HG03196 (cell line): ENCODE measurements around the gene AKR1B15.
"Not testable (repeated sequence)": the region's sequence is repeated elsewhere in the genome, so short reads cannot be mapped to it uniquely, and the experiment has no call there.

Experiments used
- ATAC-seq: cut with Tn5 transposase; IDR thresholded peaks from one replicate; pipeline ENCODE4 v1.9.1; 2021; ENCODE audit not compliant: unreplicated experiment

The AKR1B15 gene

DNA sequence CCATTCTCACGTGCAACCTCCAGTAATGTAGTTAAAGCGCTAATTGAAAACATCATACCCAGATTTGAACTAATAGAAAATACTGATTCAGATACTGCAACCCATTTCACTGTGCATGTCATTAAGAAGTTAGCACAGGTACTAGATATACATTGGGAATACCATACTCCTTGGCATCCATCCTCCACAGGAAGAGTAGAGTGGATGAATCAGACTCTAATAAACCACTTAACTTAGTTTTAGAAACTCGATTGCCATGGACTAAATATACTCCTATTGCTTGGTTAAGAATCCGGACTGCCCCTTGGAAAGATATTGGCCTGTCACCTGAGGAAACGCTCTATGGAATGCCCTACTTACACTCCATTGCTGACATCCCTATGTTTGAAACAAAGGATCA, 9.5 kb downstream of the AKR1B15 start:
- ATAC-seq, result no peak

- ATAC-seq, result not testable (repeated sequence)
Observed at GRCh38 chr7:134561616-134562015, 12.7 kb downstream of the AKR1B15 start.

DNA sequence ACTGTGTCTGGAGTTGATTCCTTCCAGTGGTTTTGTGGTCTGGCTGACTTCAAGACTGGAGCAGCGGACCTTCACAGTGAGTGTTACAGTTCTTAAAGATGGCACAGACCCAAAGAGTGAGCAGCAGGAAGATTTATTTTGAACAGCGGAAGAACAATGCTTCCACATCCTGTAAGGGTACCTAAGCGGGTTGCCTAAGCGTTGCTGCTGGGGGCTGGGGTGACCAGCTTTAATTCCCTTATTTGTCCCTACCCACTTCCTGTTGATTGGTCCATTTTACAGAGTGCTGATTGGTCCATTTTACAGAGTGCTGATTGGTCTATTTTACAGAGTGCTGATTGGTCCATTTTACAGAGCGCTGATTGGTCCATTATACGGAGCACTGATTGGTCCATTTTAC, 13.2 kb downstream of the AKR1B15 start:
- no peak for ATAC-seq

GRCh38 chr7:134563398-134563749, 14.5 kb downstream of the AKR1B15 start:
- ATAC-seq, result not testable (repeated sequence)

DNA sequence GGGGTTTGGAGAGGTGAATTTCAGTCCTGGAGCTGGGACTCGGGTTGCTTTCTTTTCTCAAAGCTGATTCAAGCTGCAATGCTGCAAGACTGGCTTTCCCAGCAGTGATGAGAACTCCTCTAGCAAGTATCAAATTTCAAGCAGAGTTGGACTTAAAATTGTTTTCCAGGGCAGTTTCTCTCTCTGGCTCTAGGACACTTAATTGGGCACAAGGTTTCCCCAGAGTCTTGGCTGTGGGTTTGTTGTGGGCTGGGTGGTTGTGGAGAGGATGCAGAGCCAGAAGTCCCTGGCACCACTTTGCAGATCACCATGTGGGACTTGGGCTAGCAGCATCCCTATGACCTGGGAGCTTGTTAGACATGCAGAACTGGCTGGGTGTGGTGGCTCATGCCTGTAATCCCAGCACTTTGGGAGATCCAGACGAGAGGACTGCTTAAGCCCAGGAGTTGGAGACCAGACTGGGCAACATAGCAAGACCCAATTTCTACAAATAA, 16.8 kb downstream of the AKR1B15 start:
- ATAC-seq, result no peak

DNA sequence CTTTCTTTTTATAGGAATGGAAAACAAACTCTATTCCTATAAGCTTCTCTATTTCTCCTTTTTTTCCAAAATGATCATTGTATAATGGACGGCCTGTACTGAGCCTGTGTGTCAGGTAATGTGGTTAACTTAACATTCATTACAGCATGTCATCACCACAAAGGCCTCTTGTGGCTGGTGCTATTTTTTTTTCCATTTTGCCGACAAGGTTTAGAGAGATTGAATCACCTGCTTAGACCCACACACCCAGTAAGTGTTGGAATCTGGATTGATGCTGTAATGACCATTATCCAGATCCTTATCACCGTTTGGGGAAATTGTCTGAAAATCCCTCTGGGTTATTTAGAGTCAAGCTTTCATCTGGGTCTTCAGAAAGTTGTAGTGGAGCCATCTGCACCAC, 18.5 kb downstream of the AKR1B15 start:
- ATAC-seq, result no peak

GRCh38 chr7:134569962-134570361, 21.1 kb downstream of the AKR1B15 start:
- not testable (repeated sequence) for ATAC-seq

GRCh38 chr7:134571101-134571500, 22.2 kb downstream of the AKR1B15 start:
- ATAC-seq, result no peak

GRCh38 chr7:134571746-134572461, 23.0 kb downstream of the AKR1B15 start:
- ATAC-seq, result no peak

DNA sequence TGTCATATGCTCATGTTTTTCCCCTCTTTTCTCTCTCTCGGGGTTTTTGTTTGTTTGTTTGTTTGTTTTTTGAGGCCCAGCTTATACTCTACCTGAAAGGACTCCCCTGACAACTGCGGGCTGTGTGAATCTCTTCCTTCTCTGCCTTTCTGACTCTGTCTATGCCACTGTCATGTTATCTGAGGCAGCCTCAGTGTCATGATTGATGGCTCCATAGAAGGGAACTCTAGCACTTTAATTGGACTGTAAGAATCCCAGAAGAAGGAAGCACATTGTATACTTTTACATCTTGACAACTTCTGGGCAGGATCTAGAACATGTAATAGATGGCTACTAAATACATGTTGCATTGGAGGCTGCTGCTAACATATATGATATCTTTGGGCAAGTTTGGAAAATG, 25.4 kb downstream of the AKR1B15 start:
- no peak for ATAC-seq

DNA sequence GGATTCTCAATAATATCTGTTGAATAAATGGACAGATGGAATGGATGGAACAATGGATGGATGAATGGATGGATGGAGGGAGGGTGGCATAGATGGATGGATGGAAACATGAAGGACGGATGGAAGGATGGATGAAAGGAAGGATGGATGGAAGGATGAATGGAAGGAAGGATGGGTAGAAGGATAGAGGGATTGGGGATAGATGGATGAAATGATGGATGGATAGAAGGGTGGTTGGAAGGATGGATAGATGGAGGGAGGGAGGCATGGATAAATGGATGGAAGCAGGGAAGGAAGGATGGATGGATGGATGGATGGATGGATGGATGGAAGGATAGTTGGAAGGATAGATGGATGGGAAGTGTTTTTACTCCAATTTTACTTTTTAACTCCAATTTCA, 35.4 kb downstream of the AKR1B15 start:
- no peak for ATAC-seq

GRCh38 chr7:134585897-134586296, 37.0 kb downstream of the AKR1B15 start:
- no peak for ATAC-seq

DNA sequence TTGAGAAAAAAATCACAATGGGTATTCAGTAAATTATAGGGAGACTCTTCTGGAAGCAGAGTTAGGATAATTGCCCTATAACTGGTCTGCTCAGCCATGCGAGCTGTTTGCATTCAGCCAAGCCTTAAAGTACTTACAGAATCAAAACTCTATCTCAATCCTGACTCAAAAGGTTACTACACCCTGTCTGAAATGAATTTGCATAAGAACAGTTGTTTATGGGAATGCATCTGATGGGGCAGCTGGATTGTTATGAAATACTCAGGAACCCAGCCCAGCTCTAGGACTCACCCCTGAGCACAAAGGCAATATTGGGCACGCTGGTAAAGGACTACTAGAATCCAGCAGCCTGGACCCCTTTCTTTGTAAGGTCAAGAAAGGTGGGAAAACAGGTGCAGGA, 38.8 kb downstream of the AKR1B15 start:
- no peak for ATAC-seq

DNA sequence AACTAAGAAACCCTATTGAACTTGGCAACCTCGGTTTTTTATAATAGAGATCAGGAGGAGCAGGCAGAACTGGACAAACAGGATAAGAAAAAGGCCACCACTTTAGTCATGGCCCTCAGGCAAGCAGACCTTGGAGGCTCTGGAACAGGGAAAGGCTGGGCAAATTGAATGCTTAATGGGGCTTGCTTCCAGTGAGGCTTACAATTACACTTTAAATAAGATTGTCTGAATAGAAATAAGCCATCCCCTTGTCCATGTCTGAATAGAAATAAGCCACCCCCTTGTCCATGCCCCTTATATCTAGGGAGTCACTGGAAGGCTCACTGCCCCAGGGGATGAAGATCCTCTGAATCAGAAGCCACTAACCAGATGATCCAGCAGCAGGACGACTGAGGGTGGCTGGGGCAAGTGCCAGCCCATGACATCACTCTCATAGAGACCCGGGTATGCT, 40.6 kb downstream of the AKR1B15 start:
- ATAC-seq, result no peak

- no peak for ATAC-seq
Observed at GRCh38 chr7:134593530-134594392, 44.9 kb downstream of the AKR1B15 start.

- ATAC-seq, result no peak
Observed at GRCh38 chr7:134594877-134595276, 46.0 kb downstream of the AKR1B15 start.

DNA sequence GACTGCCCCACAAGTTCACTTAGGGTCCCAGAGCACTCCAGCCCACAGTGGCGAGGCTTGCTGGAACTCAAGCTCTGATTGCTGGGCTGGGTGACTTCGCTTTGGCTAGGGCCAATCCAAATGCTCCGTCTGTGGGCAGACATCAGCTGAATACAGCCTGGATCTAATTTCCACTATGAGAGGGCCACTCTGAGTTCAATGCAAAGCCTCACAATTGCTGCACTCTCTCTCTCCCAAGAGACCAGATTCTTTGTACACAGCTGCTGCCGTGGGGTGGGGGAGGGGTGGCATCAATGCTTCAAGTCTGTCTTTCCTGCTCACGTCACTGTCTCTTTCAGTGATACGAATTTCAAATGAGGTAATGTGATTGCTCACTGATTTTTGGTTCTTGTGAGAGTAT, 50.5 kb downstream of the AKR1B15 start:
- ATAC-seq, result no peak

- ATAC-seq, result no peak
Observed at GRCh38 chr7:134601459-134601858, 52.5 kb downstream of the AKR1B15 start.

DNA sequence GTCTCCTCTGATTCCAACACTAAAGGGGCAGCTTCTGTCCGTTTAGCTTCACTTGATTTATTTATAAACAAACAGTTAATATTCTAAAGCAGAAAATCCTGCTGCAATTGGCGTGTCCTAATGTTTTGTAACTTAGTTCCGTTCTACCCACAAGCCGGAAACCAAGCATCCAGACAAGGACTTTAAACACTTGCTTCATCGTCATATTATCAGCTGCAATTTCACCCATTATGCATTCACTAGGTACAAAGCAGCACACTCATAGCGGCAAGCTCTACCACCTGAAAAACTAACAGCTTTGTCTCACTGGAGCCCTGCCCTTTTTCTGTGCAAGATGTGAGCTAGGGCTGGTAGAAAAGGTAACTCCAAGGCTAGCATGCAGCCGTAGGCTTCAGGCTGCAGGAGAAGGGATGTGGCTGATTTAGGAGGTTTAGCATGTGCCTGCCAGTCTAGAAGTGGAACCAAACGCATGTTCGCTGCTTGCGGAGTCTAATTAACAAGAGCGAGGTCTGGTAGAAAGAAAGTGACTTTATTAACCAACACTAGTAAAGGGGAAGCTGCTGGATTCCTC, 54.1 kb downstream of the AKR1B15 start:
- ATAC-seq, result no peak

GRCh38 chr7:134605978-134606923, 57.3 kb downstream of the AKR1B15 start:
- peak; percentile 80 for ATAC-seq
